Measurements from ENCODE around the gene SLC39A7. TPM values are rescaled to one million over a fixed set of nuclear protein-coding genes. Genes with fewer than 3 reads are reported as not detected.

The SLC39A7 gene
- total RNA-seq, 1 experiment from 2014 or later = 118 TPM

- no peak for DNase-seq (ENCODE audit: unreplicated experiment)
- Mint-ChIP-seq H3K9me3 (ENCODE audit: unreplicated experiment) (no peaks in the 10 kb centered on the region), H3K27ac (ENCODE audit: low read depth, unreplicated experiment) (no peak overlapping the region), H3K4me1 (ENCODE audit: insufficient read depth, unreplicated experiment) (no peaks in the 10 kb centered on the region), H3K27me3 (ENCODE audit: insufficient read depth, unreplicated experiment) (peaks cover 12% of the 10 kb centered on the region), H3K36me3 (ENCODE audit: insufficient read depth, unreplicated experiment) (peaks cover under 1% of the 10 kb centered on the region), H3K4me3 (ENCODE audit: unreplicated experiment) (no peak overlapping the region)
- ChIA-PET CTCF (interaction anchor here (0.9 to 1.0 kb wide), 2 partner anchors 19 to 20 kb away, joined by 5 to 6 read pairs; no protein-coding TSS in a partner anchor), POLR2A (no interaction called here)
- intact Hi-C loops (cut with micrococcal nuclease) = no loop called here
- no TSS peak for BruUV-seq (replicated peaks)
- no peak for TF ChIP-seq CTCF (IDR thresholded peaks at IDR 0.05; ENCODE audit: unreplicated experiment)
Measured at GRCh38 chr6:33167374-33168283, 33.0 kb upstream of the SLC39A7 start.

- intact Hi-C loops (cut with micrococcal nuclease) = no loop called here
- no peak overlapping the region for H3K27ac Mint-ChIP-seq (ENCODE audit: low read depth, unreplicated experiment)
- H3K27me3 Mint-ChIP-seq (ENCODE audit: insufficient read depth, unreplicated experiment) = peaks cover 12% of the 10 kb centered on the region
- no peaks in the 10 kb centered on the region for H3K36me3 Mint-ChIP-seq (ENCODE audit: insufficient read depth, unreplicated experiment)
- TF ChIP-seq CTCF (IDR thresholded peaks at IDR 0.05; ENCODE audit: unreplicated experiment) = no peak
- H3K4me1 Mint-ChIP-seq (ENCODE audit: insufficient read depth, unreplicated experiment) = no peaks in the 10 kb centered on the region
- DNase-seq (ENCODE audit: unreplicated experiment) = no peak
- no peaks in the 10 kb centered on the region for H3K9me3 Mint-ChIP-seq (ENCODE audit: unreplicated experiment)
- no peak overlapping the region for H3K4me3 Mint-ChIP-seq (ENCODE audit: unreplicated experiment)
- CTCF ChIA-PET = interaction anchor here (0.9 to 1.0 kb wide), 2 partner anchors 19 to 20 kb away, joined by 5 to 6 read pairs; no protein-coding TSS in a partner anchor
- POLR2A ChIA-PET = no interaction called here
- no TSS peak for BruUV-seq (replicated peaks)
Measured at GRCh38 chr6:33168284-33168601, 32.4 kb upstream of the SLC39A7 start.

- Mint-ChIP-seq H3K36me3 (ENCODE audit: insufficient read depth, unreplicated experiment) (no peaks in the 10 kb centered on the region), H3K4me3 (ENCODE audit: unreplicated experiment) (no peak overlapping the region), H3K27me3 (ENCODE audit: insufficient read depth, unreplicated experiment) (peaks cover 12% of the 10 kb centered on the region), H3K4me1 (ENCODE audit: insufficient read depth, unreplicated experiment) (no peaks in the 10 kb centered on the region), H3K27ac (ENCODE audit: low read depth, unreplicated experiment) (no peak overlapping the region), H3K9me3 (ENCODE audit: unreplicated experiment) (no peaks in the 10 kb centered on the region)
- intact Hi-C loops (cut with micrococcal nuclease) = no loop called here
- ChIA-PET CTCF (interaction anchor here (0.9 to 1.0 kb wide), 2 partner anchors 20 to 21 kb away, joined by 5 to 6 read pairs; no protein-coding TSS in a partner anchor), POLR2A (no interaction called here)
- no TSS peak for BruUV-seq (replicated peaks)
- no peak for TF ChIP-seq CTCF (IDR thresholded peaks at IDR 0.05; ENCODE audit: unreplicated experiment)
- DNase-seq (ENCODE audit: unreplicated experiment) = no peak
Measured at GRCh38 chr6:33168639-33169038, 32.0 kb upstream of the SLC39A7 start.

- POLR2A ChIA-PET = no interaction called here
- no peaks in the 10 kb centered on the region for H3K4me1 Mint-ChIP-seq (ENCODE audit: insufficient read depth, unreplicated experiment)
- TF ChIP-seq CTCF (IDR thresholded peaks at IDR 0.05; ENCODE audit: unreplicated experiment) = no peak
- no peaks in the 10 kb centered on the region for H3K36me3 Mint-ChIP-seq (ENCODE audit: insufficient read depth, unreplicated experiment)
- intact Hi-C loops (cut with micrococcal nuclease) = no loop called here
- H3K27me3 Mint-ChIP-seq (ENCODE audit: insufficient read depth, unreplicated experiment) = peaks cover 12% of the 10 kb centered on the region
- no peak overlapping the region for H3K4me3 Mint-ChIP-seq (ENCODE audit: unreplicated experiment)
- CTCF ChIA-PET = no interaction called here
- no peak overlapping the region for H3K27ac Mint-ChIP-seq (ENCODE audit: low read depth, unreplicated experiment)
- no peaks in the 10 kb centered on the region for H3K9me3 Mint-ChIP-seq (ENCODE audit: unreplicated experiment)
- no TSS peak for BruUV-seq (replicated peaks)
- DNase-seq (ENCODE audit: unreplicated experiment) = no peak
Measured at GRCh38 chr6:33169291-33170175, 31.1 kb upstream of the SLC39A7 start.

Measured in MCF 10A (cell line).